Stimulated activated CD8-positive, alpha-beta memory T cell treated with anti-CD3 and anti-CD28 coated beads, Interleukin-4, amount 100 ng/mL, for 24 hours (primary cell): ENCODE measurements around the gene SLC2A11.

Source experiments
- DNase-seq: peaks from one replicate; pipeline ENCODE4 v3.0.0-alpha.2; 2020; ENCODE audit warnings: low read depth

SLC2A11 gene, protein sequence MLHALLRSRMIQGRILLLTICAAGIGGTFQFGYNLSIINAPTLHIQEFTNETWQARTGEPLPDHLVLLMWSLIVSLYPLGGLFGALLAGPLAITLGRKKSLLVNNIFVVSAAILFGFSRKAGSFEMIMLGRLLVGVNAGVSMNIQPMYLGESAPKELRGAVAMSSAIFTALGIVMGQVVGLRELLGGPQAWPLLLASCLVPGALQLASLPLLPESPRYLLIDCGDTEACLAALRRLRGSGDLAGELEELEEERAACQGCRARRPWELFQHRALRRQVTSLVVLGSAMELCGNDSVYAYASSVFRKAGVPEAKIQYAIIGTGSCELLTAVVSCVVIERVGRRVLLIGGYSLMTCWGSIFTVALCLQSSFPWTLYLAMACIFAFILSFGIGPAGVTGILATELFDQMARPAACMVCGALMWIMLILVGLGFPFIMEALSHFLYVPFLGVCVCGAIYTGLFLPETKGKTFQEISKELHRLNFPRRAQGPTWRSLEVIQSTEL

DNA sequence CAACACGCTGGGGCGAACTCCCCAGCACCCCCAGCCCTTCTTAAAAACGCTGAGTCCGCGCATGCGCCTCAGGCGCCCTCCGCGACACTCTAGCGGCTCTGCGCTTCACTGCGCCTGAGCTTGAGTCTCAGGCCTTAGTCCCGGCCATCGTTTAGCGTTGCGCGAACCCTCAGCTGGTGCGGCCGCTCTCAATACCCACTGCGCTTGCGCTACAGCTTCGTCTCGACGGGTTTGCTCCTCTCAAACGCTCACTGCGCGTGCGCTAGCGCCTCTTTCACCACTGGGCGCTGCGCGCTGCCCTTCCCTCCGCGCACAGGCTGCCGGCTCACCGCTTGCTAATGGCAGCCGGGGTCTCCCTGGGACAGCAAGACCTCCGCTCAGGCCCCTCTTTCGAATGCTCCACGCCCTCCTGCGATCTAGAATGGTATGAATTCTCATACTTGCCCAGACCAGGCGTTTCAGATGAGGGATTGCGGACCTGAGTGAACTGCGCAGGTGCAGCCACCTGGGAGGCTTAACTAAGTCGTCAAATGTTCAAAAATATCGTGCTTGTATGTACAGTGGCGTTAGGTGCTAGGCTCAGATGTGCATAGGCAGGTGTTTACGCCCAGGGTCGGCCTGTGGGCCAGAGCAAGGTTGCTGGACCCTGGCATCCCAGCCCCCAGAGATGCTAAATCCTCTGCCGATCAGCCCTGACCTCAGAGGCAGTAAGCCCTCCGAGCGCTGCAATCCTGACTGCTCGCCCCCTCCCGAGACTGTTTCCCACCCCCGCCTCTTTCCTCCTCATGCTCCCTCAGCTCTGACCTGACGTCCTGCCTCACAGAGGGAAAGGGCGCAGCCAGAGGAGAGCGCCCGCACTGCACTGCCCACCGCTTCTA, at the start of gene SLC2A11:
SLC2A11 (plus strand) TSS at position 270 of the 878 bp plus-strand sequence; CDS start at position 395, 125 bp downstream.
- peak; percentile 91 for DNase-seq

DNA sequence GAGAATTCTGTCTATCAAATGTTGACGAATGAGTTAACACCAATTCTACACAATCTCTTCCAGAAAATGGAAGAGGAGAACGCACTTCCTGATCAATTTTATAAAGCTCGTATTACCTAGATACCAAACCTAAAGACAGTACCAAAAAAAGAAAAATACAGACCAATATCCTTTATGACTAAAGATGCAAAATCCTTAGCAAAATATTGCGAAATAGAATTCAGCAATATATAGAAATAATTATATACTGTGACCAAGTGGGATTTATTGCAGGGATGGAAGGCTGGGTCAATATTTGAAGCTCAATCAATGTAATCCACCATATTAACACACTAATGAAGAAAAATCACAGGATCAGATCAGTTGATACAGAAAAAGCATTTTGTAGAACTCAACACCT, 45.3 kb upstream of the SLC2A11 start:
- no peak for DNase-seq

DNA sequence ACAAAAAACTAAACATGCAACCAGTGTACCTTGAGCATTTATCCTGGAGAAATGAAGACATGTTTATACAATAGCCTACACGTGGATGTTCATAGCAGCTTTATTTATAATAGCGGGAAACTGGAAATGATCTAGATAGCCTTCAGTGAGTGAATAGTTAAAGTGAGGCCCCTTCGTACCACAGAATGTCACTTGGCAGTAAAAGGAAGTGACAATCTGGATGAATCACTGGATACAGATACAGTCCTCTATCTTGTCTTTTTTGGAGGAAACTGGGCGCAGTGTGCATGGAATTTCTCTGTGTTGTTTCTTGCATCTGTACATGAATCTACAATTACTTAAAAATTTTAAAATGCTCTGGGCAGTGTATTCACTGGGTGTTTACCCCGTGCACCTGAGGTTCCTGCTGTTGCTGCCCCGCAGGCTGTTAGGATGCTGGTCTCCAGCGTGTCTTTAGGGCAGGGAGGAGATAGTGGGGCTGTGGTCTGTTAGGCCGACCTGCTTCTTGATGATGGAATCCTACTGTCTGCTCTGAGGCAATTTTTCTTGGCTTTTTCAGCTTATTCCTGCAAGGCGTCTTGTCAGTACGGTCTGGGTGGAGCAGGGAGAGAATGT, 42.0 kb upstream of the SLC2A11 start:
- DNase-seq: no peak

DNA sequence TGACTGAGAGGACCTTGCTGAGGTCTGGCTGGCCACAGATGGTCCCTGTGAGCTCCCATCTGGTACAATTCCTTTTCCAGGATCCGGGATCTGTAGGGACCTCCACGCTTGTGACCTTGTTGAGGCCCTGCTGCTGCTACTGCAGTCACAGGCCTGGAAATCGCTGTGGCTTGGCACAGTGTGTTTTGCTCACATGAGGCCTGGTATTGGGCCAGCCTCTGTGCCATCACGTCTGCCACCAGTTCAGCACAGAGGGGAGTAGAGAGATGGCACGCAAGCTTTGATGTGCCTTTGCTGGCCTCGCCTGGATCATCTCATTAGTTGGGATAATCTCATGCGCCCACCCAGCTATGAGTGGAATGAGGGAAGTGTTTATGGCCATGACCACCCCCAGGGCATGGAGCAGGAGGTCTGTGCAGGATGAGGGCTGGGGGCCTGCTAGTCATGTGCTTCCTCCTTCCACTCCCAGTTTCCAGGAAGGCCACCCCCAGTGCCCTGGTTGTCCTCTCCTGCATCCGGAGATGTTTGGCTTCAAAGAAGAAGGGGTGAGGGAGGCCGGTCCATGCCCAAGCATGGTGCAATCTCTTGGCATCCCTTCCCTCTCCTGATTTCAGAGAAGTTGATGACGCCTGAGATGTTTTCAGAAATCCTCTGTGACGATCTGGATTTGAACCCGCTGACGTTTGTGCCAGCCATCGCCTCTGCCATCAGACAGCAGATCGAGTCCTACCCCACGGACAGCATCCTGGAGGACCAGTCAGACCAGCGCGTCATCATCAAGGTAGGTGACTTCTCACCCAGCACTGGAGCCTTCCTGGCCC, 41.3 kb upstream of the SLC2A11 start:
- no peak for DNase-seq

DNA sequence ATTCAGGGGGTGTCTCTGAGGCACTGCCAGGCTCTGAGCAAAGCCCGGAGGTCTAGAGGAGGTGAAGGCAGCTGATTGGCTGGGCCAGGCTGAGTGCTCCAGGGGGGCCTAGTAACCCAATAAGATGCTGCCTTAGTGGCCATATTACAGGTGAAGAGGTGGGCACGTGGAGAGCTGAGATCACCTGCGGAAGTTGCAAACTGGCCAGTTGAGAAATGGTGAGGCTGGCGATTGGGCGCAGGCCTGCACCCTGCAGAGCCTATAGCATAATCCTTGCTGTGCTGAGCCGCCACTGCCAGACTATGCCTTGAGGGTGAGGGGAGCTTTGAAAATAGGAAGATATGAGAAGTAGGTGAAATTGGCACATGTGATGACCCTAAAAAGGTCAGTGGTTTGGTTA, 40.5 kb upstream of the SLC2A11 start:
- DNase-seq: no peak

DNA sequence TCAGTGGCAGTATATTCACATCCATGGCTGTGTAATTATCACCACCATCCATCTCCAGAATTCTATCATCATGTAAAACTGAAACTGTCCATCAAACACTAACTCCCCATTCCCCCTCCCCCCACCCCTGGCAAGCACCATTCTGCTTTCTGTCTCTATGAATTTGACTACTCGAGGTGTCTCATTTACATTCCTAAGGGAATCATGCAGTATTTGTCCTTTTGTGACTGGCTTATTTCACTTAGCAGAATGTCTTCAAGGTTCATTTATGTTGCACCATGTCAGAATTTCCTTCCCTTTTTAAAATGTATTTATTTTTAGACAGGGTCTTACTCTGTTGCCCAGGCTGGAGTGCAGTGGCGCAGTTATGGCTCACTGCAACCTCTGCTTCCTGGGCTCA, 39.1 kb upstream of the SLC2A11 start:
- DNase-seq: no peak

DNA sequence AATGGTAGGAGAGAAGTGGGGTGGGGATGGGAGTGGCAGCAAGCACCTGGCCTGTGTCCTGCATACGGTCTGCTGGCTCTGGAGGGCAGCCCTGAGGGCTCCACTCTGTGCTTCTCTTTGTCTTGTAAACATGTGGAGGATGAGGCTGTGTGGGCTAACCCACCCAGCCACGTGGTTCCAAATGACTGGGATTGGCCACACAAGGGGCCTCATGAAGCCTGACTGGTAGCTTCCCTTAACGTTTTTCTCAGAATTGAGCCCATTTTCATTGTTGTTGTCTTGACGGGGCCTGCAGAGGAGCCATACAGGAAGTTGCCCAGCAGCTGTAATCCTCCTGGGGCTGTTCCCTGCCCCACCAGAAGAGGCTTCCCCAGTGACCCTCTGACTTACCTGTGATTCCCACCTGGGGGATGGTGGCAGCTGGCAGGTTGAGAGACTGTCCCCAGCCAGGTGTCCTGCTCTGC, 36.9 kb upstream of the SLC2A11 start:
- no peak for DNase-seq

DNA sequence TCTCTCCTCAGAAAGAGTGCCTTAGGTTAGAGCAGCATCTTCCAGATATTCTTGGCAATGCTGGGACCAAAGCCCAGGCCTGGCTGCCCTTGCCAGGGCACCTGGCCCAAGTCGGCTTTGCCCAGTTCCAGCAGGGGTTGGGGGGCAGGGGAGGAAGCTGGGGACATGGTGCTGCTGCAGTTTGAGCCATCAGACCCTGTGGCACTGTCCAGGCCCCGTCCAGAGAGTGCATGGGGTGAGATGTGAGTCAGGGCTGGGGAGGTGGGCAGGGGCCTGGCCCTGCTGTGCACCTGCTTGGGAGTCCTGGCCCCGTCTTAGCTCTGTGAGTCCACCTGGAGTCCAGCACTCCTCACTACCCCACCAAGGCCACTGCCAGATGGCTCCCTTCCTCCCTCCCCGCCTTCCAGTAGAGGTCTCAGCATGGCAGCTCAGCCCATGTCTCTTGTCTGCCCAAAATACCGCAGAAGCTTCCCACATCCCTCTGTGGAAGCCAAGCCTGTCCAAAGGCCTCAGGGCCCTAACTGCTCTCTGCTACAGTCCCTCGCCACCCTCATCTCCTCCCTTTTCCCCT, 35.5 kb upstream of the SLC2A11 start:
- no peak for DNase-seq

DNA sequence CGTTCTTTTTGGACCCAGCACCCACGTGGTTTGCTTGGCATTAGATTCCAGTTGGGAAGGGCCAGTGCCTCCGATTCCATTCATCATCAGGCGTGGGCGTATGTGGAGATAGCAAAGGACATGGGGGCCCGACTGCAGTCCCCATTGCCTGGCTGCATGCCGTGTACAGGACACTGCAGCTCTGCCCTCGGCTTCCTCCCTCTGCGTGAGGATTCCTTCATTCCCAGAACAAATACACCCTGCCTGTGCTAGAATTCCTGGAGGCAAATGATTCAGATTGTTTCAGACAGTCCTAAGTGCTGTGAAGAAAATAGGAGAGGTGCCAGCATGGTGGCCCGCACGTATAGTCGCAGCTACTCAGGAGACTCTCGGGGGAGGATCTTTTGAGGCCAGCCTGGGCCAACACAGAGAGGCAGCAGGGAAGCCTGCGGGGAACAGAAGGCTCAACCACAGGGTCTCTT, 34.3 kb upstream of the SLC2A11 start:
- no peak for DNase-seq

DNA sequence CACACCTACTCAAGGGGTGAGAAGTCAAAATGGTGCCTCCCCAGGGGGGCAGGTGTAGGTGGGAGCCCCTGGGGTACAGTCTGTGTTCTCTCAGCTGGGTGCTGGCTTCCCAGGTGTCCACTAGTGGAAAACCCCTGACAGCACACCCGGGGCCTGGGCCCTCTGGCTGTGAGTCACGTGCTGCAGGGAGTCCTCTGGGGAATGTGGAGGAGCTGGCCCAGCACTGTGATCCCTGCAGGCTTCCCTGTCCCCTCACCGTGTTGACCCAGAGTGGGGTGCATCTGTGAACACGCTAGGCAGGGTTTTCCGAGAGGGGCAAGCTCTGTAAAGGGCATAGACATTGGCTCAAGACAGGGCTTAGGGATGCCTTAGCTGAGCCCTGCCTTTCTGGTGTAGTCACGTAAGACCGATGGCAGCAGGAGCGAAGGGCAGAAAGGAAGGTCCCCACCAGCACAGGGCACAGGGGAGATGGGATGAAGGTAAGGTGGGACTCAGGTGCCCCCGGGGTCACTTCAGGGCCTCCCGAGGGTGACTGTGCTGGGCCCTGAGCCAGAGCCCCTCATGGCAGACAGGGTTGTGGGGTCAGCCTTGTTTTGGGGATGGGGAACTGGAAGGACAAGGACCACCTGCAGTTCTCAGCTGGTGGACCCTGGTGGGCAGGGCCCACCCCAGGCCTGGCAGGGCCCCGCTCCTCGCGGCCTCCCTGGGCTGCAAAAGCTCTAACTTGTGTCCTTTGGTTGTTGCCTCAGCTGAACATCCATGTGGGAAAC, 33.0 kb upstream of the SLC2A11 start:
- DNase-seq: no peak

DNA sequence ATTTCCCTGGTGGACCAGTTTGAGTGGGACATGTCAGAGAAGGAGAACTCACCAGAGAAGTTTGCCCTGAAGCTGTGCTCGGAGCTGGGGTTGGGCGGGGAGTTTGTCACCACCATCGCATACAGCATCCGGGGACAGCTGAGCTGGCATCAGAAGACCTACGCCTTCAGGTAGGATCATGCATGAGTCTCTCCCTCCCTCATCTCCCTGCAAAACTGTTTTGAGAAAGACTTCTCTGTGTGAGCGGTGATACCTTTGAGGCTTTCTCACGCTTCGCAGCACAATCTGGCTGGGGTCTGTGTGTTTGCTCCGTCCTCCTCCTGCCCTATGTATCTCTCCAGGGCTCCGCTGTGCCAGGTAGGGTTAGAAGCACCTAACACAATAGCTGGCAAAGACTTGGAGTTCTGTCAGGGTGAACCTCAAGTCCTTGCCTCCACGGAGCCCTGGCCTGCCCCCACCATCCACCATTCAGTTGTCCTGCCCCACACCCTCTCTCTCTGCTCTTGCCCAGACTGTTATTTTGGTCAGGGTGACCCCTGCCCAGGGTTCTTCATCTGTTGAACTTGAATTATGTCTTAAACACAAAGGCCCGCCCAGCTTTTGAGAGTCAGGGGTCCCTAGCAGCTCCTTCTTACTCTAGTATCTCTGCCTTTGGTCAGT, 32.3 kb upstream of the SLC2A11 start:
- no peak for DNase-seq

DNA sequence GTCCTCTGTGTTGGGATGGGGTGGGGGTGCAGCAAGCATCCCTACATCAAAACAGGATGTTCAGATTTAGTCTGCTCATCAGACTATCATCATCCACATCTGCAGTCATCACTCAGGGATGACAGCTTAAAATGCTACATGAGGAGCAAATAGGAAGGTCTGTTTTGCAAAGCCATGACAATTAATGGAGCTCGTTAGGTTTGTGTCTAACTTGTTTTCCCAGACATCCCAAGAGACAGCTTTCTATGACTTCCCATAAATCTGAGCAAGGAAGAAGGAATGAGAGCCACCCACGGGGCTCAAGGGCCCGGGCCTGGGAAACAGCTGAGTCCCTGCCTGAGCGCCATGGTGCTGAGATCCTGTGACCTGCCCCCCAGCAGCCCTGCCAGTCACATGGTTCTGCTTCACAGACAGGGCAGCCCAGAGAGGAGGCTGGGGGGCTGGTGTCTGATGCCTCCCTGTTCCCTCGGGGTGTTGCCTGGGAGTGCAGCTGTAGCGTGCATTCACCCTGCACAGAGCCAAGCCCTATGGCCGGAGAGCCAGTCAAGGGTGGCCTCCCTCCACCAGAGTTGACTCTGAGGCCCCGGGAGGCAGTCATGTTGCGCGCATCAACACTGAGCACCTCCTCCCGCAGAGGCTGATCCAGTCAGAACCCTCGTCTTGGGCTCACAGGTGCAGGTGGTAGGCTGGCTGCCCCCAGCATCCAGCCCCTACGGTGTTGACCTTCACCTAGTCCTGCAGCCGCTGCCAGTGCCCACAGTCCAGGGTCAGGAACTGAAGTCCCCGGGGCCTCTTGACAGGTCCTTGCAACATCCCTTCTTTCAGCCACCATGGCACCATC, 30.9 kb upstream of the SLC2A11 start:
- no peak for DNase-seq

DNA sequence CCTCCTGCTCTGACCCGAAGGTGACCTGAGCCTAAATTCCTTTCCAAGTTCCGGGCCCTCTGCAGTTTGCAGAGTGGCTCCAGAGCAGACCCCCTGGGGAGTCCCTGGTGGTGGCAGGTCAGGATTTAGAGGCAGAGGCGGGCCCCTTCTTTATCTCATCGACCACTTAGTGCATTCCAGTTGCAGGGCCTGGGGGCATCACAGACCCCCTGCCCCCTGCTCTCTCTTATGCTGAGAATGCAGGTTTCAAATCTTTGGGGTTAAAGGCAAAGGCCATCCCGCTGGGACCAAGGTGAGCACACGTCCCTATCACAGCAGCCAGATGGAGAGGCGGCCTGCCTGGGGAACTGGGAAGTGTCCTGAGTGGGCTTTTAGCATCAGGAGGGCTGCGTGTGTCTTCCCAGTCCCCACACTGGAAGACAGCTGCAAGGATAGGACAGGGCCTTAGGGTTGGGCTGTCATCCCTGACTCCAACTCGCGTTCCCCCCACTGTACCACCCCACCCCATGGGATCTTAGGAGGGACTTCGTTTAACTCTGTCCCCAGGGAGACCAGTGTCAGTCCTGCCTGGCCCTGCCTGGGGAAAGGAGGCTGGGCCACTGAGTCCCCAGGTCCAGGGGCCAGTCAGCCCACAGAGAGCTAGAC, 30.2 kb upstream of the SLC2A11 start:
- no peak for DNase-seq

DNA sequence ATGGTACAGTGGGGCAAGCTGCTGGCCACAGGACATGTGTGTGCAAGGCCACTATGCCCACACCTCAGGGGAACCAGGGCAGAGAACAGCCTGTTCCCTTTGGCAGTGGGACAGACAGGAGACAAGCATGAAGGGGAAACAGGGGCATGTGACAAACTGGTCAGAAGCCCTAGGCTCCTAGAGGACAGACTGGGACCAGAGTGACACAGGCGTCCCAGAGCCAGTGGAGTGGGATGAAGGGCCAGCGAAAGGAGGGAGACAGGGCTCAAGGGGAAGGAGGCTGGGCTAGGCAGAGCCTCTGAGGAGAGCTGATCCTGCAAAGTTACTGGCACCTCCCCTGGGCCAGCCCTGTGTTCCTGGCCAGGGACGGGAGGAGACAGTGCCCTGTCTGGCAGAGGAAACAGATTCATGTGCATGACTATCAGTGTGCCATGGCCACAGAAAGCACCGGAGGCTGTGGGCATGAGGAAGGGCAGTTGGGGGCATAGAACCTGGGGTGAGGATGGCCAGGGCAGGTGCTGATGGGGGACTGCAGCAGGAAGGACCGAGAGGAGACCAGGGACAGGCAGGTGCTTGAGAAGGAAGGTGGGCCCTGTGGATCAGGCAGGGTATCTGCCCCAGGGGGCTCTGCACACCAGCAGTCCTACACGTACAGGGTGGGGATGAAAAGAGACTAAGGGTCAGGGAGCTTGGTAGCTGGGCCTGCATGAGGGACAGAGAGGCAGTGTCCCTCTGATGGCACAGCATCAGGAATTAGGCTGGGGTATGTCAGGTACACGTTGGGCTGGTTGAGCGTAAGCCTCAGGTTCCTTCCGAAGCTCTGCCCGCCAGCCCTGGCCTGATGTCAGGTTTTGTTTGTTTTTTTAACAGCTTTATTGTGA, 28.6 kb upstream of the SLC2A11 start:
- DNase-seq: no peak

DNA sequence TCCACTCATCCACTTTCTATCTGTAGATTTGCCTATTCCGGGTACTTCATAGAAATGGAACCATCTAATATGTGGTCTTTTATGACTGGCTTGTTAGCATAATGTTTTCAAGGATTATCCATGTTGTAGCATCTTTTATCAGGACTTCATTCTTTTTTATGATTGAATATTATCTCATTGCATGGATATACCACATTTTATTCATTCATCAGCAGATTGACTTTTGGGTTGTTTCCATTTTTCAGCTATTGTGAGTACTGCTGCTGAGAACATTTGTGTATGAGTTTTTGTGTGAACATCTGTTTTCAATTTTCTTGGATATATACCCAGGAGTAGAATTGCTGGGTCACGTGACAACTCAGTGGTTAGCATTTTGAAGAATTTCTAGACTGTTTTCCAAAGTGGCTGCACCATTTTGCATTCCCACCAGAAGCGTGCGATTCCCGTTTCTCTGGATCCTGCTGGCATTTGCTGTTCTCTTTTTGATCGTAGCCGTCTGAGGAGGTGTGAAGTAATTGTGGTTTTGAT, 27.8 kb upstream of the SLC2A11 start:
- DNase-seq: no peak

DNA sequence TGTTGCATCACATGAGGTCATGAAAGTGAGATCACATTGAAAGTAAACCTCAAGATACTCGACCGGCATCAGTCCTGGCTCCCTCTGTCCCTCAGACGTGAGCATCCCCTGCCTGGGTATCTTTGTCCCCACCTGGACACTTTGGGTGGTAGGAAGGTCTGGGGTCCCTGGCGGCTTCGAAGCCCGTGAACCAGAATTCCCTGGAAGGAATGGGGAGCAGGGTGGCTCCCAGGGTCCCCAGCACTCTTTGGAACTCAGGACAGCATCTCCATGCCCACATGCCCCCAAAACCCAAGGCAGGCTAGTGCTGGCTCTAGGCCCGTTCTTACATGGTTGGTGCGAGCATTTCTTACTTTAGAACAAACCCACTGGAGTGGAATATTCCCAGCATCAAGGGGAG, 26.4 kb upstream of the SLC2A11 start:
- no peak for DNase-seq

DNA sequence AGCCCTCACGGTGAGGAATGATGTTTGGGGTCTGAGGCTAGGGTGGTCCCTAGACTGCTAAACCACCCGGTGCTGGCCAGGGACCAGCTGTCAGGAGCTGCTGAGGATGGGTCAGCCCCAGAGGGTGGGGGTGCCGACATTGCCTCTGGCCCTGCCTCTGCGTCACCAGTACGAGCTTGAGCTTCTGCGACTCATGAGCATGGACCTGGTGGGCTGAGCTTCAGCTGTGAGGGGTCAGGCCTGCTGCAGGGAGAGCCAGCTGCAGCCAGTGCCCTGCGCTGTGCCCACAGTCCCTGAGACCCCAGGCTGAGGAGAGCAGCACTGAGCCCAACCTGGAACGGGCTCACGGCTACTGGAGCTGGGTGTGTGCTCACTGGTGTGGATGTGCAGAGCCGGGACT, 25.9 kb upstream of the SLC2A11 start:
- no peak for DNase-seq
